ENCODE data around the gene CLEC2B.

CLEC2B gene

GRCh38 chr12:9805883-9806282, 63.3 kb downstream of the CLEC2B start:
- DNase-seq = no peak

Measured in NCI-H345 (cell line).